AG04449 (cell line): ENCODE results near the gene VILL.
"Not testable (repeated sequence)": the region's sequence is repeated elsewhere in the genome, so short reads cannot be mapped to it uniquely, and the experiment has no call there.

Experiments
- CTCF ChIA-PET: fragments of 350-600 bp; formaldehyde crosslinking; extraction: SDS; loops from one replicate; lab custom pipeline; 2021; ENCODE audit warnings: antibody characterized with exemption; lab: Yijun Ruan, JAX
- POLR2A ChIA-PET: fragments of 400-600, 350-600 bp; formaldehyde crosslinking; extraction: SDS; loops from one replicate; lab custom pipeline; 2020; ENCODE audit warnings: antibody characterized with exemption, inconsistent platforms; lab: Yijun Ruan, JAX
- DNase-seq: peaks from one replicate; pipeline ENCODE4 v3.0.0-alpha.2; 2010; ENCODE audit warnings: low read depth, low spot score
- H3K4me3 ChIP-seq: 2 replicates; pipeline ENCODE4 v1.5.1; 2011; ENCODE audit warnings: low read depth, mild to moderate bottlenecking, control low read depth, low read length
- CTCF ChIP-seq: IDR thresholded peaks from one replicate; pipeline ENCODE4 v1.5.1; 2011; ENCODE audit warnings: mild to moderate bottlenecking, moderate library complexity, low read length, control low read depth, inconsistent platforms; ENCODE audit not compliant: insufficient read depth; ENCODE audit errors: missing control alignments

VILL gene

GRCh38 chr3:38030126-38031021, 39.8 kb downstream of the VILL start:
- TF ChIP-seq CTCF = no peak
- CTCF ChIA-PET = interaction anchor here (0.9 to 1.1 kb wide), 2 partner anchors 11 to 27 kb away, joined by 3 to 4 read pairs; no protein-coding TSS in a partner anchor
- POLR2A ChIA-PET = no interaction called here
- peak overlapping the region; percentile 66 for H3K4me3 ChIP-seq
- no peak for DNase-seq

DNA sequence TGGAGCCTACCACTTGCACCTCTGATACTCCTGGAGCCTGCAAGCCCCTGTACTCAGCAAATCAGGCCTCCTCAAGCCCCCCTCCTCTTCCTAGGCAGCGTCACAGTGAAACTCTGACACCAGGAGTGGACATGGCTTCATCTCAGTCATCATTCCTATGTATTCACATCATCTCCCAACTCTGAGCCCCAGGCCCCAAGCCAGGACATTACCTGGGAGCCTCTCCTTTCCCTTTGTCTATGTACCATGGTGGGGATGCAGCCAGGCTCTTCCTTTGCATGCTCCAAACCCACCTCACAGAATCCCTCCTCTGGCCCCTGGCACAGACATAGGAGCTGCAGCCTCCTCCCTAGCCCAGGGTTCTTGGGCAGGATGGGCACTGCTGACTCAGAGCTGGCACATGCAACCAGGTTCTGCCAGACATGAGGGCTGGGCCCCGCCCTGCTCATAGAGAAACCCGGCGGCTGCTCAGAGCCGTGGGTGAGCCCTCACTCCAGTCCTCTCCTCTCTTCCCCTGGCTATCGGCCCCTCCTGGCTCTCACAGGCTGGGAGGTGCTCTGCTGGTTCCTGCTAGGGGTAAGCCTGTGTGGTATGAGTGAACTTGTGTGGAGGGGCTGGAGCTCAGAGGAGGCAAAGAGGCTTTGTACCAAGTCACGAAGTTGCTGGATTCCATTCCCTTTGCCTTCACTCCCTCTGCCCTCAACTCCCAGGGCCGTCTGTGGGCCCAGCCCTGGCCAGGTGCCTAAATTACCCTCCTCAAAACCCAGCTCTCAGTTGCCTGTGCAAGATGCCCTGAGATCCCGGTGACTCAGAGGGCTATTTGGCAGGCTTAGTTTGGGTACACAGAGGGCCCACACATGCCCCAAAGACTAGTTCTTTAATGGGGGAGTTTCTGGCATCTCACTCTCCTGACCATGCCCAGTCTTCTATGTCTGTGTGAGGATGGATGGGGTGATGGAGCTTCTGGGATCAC, 40.7 kb downstream of the VILL start:
- H3K4me3 ChIP-seq = no peak overlapping the region
- ChIA-PET POLR2A (no interaction called here), CTCF (no interaction called here)
- no peak for DNase-seq
- TF ChIP-seq CTCF = no peak

- ChIA-PET POLR2A (no interaction called here), CTCF (interaction anchor here (0.6 to 1.0 kb wide), 2 partner anchors 31 to 177 kb away, joined by 3 read pairs; no protein-coding TSS in a partner anchor)
- no peak for DNase-seq
- H3K4me3 ChIP-seq = no peak overlapping the region
- TF ChIP-seq CTCF = no peak
These were observed 41.8 kb downstream of the VILL start for GRCh38 chr3:38032328-38032865.

GRCh38 chr3:38033586-38033985, 43.0 kb downstream of the VILL start:
- CTCF ChIA-PET, POLR2A ChIA-PET, H3K4me3 ChIP-seq, DNase-seq: not testable (repeated sequence)

- POLR2A ChIA-PET, H3K4me3 ChIP-seq, CTCF ChIA-PET, DNase-seq: not testable (repeated sequence)
These were observed 43.7 kb downstream of the VILL start for GRCh38 chr3:38034335-38034734.

GRCh38 chr3:38036286-38036685, 45.7 kb downstream of the VILL start:
- DNase-seq = no peak
- ChIA-PET CTCF (no interaction called here), POLR2A (no interaction called here)
- no peak overlapping the region for H3K4me3 ChIP-seq
- TF ChIP-seq CTCF = no peak

- ChIA-PET POLR2A (no interaction called here), CTCF (no interaction called here)
- TF ChIP-seq CTCF = no peak
- no peak overlapping the region for H3K4me3 ChIP-seq
- DNase-seq = no peak
These were observed 46.3 kb downstream of the VILL start for GRCh38 chr3:38036906-38037305.
